Fibroblast of lung (primary cell): ENCODE data around the gene TIMM22. TPM values are rescaled to one million over a fixed set of nuclear protein-coding genes. Genes with fewer than 3 reads are reported as not detected.

Experiments
- DNase-seq, 2 donors: peaks; one replicate each; pipeline versions ENCODE4 v3.0.0 to v3.0.0-alpha.2; 2010; ENCODE audit warnings: low read depth in 2 of 2
- H2AFZ ChIP-seq: 2 replicates; pipeline ENCODE4 v1.5.1; 2012; ENCODE audit warnings: low read length, control low read depth, inconsistent platforms
- H3K27ac ChIP-seq: 2 replicates; pipeline ENCODE4 v1.5.1; 2011; ENCODE audit warnings: low read length, control low read depth; ENCODE audit not compliant: insufficient read depth
- H3K27me3 ChIP-seq: 2 replicates; pipeline ENCODE4 v1.5.1; 2011; ENCODE audit warnings: mild to moderate bottlenecking, low read length; ENCODE audit not compliant: control insufficient read depth, insufficient read depth
- H3K36me3 ChIP-seq: 2 replicates; pipeline ENCODE4 v1.5.1; 2011; ENCODE audit warnings: low read length; ENCODE audit not compliant: control insufficient read depth, insufficient read depth
- H3K4me1 ChIP-seq: 2 replicates; pipeline ENCODE4 v1.5.1; 2011; ENCODE audit warnings: low read length; ENCODE audit not compliant: control insufficient read depth, insufficient read depth; ENCODE audit errors: extremely low read depth
- H3K4me2 ChIP-seq: 2 replicates; pipeline ENCODE4 v1.5.1; 2011; ENCODE audit warnings: low read length, control low read depth; ENCODE audit not compliant: insufficient read depth; ENCODE audit errors: extremely low read depth
- H3K4me3 ChIP-seq, 4 experiments: fragments of 200-600 bp in 1 of 4; sonication (generic) in 1 of 4; replicated peaks in 1 of 4; 2 replicates each; pipeline ENCODE4 v1.5.1; 2011 to 2016; ENCODE audit warnings: low read length in 4 of 4, low read depth in 3 of 4, mild to moderate bottlenecking in 3 of 4, control low read depth in 2 of 4, inconsistent platforms in 1 of 4, mixed read lengths in 1 of 4; ENCODE audit not compliant: insufficient read depth in 1 of 4; ENCODE audit errors: control extremely low read depth in 1 of 4
- H3K79me2 ChIP-seq: 2 replicates; pipeline ENCODE4 v1.5.1; 2012; ENCODE audit warnings: mild to moderate bottlenecking, low read length, inconsistent platforms; ENCODE audit not compliant: control insufficient read depth, insufficient read depth
- H3K9ac ChIP-seq: 2 replicates; pipeline ENCODE4 v1.5.1; 2011; ENCODE audit warnings: mild to moderate bottlenecking, low read length, control low read depth; ENCODE audit not compliant: insufficient read depth
- H3K9me3 ChIP-seq: 2 replicates; pipeline ENCODE4 v1.5.1; 2012; ENCODE audit warnings: low read depth, low read length; ENCODE audit not compliant: control insufficient read depth, insufficient read depth
- H4K20me1 ChIP-seq: 2 replicates; pipeline ENCODE4 v1.5.1; 2011; ENCODE audit warnings: low read length; ENCODE audit not compliant: control insufficient read depth, insufficient read depth; ENCODE audit errors: extremely low read depth
- EZH2 ChIP-seq: IDR thresholded peaks from 2 replicates; pipeline ENCODE4 v1.5.1; 2012; ENCODE audit warnings: low read length, control low read depth, mild to moderate bottlenecking; ENCODE audit errors: missing control alignments
- polyA plus RNA-seq, 2 donors: library from polyadenylated mRNA; depleted of rRNA in 1 of 2; stranded (reverse) in 1 of 2; unstranded in 1 of 2; fragments of >200 nt; gene quantifications; 2 replicates each; pipeline ENCODE4 v1.2.1, GENCODE V29; 2011 to 2012; ENCODE audit warnings: missing spikeins in 1 of 2
- total RNA-seq: library from RNA; depleted of rRNA; stranded (reverse); fragments of >200 nt; gene quantifications from 2 replicates; pipeline ENCODE4 v1.2.1, GENCODE V29; 2014
- TF ChIP-seq, protein P1 (sequence below), 2 donors: IDR thresholded peaks in 1 of 2; conservative IDR thresholded peaks in 1 of 2; 1 replicate in 1 of 2; 2 replicates in 1 of 2; pipeline ENCODE4 v1.5.1; 2011 to 2012; ENCODE audit warnings: low read length in 2 of 2, control low read depth in 1 of 2, inconsistent platforms in 1 of 2, low read depth in 1 of 2, mild to moderate bottlenecking in 1 of 2

The TIMM22 gene
- total and polyA plus RNA-seq, 2 donors (not counting 1 experiment from before 2014, with no cell fraction given), result 13.4 to 17.4 TPM

DNA sequence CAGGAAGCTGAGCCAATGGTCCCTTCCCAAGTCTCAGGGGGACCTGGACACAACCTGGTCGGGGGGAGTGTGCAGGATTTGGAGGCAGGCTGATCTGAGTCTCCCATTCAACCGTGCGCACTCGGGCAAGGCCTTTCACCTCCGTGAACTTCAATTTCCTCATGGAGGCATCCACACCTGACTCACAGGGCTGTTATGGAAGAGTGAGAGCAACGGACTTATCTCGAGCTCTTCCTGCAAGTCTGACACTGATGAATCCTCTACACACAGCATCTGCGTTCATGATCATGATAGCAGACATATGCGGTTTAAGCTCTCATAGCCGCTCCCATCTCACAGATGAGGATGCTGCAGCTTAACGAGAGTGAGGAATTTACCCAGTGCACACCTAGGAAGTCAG lies 21.6 kb downstream of the TIMM22 start:
- H3K4me2 ChIP-seq, result no peak overlapping the region
- no peak overlapping the region for H3K27ac ChIP-seq
- H3K27me3 ChIP-seq, result no peaks in the 10 kb centered on the region
- no peak overlapping the region for H3K9ac ChIP-seq
- no peak overlapping the region for H2AFZ ChIP-seq
- H4K20me1 ChIP-seq, result no peaks in the 10 kb centered on the region
- DNase-seq, result no peak
- TF ChIP-seq EZH2, result no peak
- TF ChIP-seq, protein P1, sequence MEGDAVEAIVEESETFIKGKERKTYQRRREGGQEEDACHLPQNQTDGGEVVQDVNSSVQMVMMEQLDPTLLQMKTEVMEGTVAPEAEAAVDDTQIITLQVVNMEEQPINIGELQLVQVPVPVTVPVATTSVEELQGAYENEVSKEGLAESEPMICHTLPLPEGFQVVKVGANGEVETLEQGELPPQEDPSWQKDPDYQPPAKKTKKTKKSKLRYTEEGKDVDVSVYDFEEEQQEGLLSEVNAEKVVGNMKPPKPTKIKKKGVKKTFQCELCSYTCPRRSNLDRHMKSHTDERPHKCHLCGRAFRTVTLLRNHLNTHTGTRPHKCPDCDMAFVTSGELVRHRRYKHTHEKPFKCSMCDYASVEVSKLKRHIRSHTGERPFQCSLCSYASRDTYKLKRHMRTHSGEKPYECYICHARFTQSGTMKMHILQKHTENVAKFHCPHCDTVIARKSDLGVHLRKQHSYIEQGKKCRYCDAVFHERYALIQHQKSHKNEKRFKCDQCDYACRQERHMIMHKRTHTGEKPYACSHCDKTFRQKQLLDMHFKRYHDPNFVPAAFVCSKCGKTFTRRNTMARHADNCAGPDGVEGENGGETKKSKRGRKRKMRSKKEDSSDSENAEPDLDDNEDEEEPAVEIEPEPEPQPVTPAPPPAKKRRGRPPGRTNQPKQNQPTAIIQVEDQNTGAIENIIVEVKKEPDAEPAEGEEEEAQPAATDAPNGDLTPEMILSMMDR (conservative IDR thresholded peaks at IDR 0.05 in 1 of 2, IDR thresholded peaks at IDR 0.05 in 1 of 2; ENCODE audit: low read depth in 1 of 2, low read length in 2 of 2), result no peak
- no peaks in the 10 kb centered on the region for H3K9me3 ChIP-seq
- no peaks in the 10 kb centered on the region for H3K4me1 ChIP-seq
- no peak overlapping the region for H3K4me3 ChIP-seq
- peaks cover 4% of the 10 kb centered on the region for H3K36me3 ChIP-seq
- no peaks in the 10 kb centered on the region for H3K79me2 ChIP-seq

DNA sequence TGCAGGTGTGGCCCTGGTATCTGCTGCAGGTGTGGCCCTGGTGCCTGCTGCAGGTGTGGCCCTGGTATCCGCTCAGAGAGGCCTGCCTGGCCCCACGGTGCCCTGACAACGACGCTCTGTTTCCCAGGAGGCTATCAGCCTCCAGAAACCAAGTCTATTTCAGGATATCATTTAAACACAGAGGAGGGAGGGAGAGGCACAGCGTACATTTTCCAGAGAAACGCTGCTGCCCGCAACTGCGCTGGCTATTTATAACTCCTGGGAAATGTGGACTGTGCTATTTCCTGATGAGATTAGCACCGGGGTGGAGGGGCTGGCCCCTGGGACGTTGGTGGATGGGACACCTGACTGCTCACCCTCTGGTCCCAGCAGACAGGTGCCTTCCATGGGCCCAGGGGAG lies 22.5 kb downstream of the TIMM22 start:
- no peak overlapping the region for H2AFZ ChIP-seq
- no peak for DNase-seq
- no peaks in the 10 kb centered on the region for H3K4me1 ChIP-seq
- H3K27me3 ChIP-seq, result no peaks in the 10 kb centered on the region
- H3K9me3 ChIP-seq, result no peaks in the 10 kb centered on the region
- H3K4me3 ChIP-seq, result no peak overlapping the region
- no peak overlapping the region for H3K9ac ChIP-seq
- H3K36me3 ChIP-seq, result peaks cover 4% of the 10 kb centered on the region
- no peak overlapping the region for H3K4me2 ChIP-seq
- TF ChIP-seq, protein P1 (conservative IDR thresholded peaks at IDR 0.05 in 1 of 2, IDR thresholded peaks at IDR 0.05 in 1 of 2; ENCODE audit: low read depth in 1 of 2, low read length in 2 of 2), result no peak
- TF ChIP-seq EZH2, result no peak
- no peaks in the 10 kb centered on the region for H4K20me1 ChIP-seq
- no peaks in the 10 kb centered on the region for H3K79me2 ChIP-seq
- H3K27ac ChIP-seq, result no peak overlapping the region

DNA sequence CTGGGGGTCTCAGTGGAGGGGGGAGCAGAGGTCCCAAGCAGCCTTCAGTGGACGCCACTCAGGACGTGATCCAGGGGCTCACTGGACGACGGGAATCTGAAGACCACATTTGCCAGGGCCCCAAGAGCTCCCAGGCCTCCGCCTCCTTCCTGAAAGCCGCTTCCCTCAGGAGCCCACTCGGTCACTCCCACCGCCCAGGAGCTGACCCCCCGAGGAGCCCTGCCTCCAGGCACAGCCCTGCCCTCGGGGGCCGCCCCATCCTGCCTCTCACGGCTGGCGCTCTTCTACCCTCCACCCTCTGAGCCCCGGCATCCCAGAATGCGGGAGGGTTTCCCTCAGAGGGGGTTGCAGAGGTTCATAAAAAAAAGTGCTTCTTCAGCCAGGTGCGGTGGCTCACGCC lies 24.2 kb downstream of the TIMM22 start:
- no peaks in the 10 kb centered on the region for H4K20me1 ChIP-seq
- H3K27ac ChIP-seq, result no peak overlapping the region

More for the DNA sequence above, 24.2 kb downstream of the TIMM22 start:
- Histone ChIP-seq H3K4me1 (no peaks in the 10 kb centered on the region), H3K9ac (no peak overlapping the region), H3K79me2 (no peaks in the 10 kb centered on the region), H3K36me3 (peaks cover 4% of the 10 kb centered on the region), H3K9me3 (no peaks in the 10 kb centered on the region), H3K4me3 (no peak overlapping the region), H2AFZ (no peak overlapping the region), H3K27me3 (no peaks in the 10 kb centered on the region), H3K4me2 (no peak overlapping the region)
- TF ChIP-seq, protein P1 (conservative IDR thresholded peaks at IDR 0.05 in 1 of 2, IDR thresholded peaks at IDR 0.05 in 1 of 2; ENCODE audit: low read depth in 1 of 2, low read length in 2 of 2), result no peak
- no peak for TF ChIP-seq EZH2
- no peak for DNase-seq
